HL-60/S4 treated with retinoic acid at 250 ng/mL for 4 days and 3 days (cell line): Measurements from ENCODE around the gene SMARCA2.

Experiments
- in situ Hi-C: fragments of 300-500 bp; cut with MboI; formaldehyde crosslinking; loops from 2 replicates; pipeline ENCODE4 v1.7.0; 2022; ENCODE audit warnings: low sequenced_read_pairs

Gene SMARCA2

GRCh38 chr9:2234371-2234893, 219.3 kb downstream of the SMARCA2 start:
- in situ Hi-C loops = no loop called here

DNA sequence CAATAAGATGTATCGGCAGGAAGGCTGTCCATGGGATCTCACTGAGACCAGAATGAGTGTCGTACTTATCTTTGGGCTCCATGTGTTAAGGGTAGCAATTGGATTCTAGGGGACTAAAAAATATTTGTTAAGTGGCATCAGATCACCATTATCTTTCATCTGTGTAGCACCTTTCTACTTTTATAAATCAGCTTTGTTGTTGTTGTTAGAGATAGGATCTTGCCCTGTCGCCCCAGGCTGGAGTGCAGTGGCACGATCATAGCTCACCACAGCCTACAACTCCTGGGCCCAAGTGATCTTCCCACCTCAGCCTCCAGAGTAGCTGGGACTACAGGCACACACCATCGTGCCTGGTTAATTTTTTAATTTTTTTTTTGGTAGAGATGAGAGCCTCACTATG, 220.5 kb downstream of the SMARCA2 start:
- in situ Hi-C loops = no loop called here

GRCh38 chr9:2236850-2237249, 221.7 kb downstream of the SMARCA2 start:
- in situ Hi-C loops = no loop called here

- in situ Hi-C loops = no loop called here
Measured at GRCh38 chr9:2241461-2241835, 226.3 kb downstream of the SMARCA2 start.

DNA sequence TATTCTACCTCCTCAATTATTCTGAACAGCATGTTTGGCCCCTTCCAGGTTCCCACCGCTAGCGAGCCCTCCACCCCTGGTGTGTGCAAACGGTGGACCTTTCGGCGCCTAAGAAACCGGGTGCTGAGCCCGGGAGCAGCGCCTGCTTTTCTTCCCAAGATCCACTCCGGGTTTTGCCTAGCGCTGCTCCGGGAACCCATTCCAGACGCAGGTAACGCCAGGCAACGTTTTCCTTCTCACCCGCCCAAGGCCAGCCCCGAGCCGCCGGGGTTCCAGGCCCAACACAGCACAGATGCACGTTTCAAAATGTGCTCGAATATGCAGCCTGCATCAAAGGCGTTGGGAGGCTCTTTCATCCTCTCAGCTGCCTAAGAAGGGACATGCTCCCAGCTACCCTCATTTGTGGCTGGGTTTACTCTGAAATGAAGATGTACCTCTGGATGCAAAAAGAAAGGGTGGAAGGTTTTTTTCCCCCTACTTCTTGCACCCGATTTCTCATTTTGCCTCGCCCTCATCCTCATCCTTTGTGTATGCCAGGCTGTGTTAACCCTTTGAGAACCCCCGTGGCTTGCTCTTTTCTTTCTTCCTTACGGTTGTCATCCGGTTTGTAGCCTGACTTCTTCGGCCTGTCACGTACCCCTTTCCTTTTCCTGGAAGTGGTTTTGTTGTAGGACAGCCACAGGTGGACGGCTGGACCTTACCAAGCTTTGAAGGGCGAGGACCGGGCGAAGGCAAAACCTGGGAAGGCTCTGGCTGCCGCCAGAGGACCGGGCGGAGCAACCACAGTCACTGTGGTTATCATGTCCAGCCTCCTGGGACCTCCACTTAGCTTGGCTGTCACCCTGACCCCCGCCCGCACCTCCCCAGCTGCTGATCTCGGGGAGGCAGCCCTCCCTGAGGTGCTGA, 226.9 kb downstream of the SMARCA2 start:
- in situ Hi-C loops = no loop called here

DNA sequence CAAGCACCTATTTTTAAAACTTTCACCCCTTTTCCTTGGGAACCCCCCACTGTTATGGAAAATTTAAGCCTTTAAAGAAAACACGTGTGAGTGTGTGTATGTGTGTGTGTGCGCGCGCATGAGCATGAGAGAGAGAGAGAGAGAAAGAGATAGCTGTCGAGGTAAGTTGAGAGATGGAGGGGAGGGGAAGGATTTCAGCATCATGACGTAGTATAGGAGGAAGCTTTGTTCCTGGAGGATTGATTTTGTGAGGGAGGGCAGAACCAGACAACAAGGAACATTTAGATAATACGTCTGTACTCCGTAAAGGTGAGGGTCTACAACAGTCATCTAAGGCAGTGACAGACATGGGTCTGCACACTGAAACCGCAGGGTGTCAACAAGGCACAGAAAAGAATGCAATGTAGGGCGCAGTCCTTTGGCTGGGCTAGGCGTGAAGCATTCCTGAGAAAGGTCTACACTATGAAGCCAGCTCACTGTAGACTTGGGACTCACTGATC, 227.7 kb downstream of the SMARCA2 start:
- in situ Hi-C loops = no loop called here
